Activated CD8-positive, alpha-beta memory T cell treated with anti-CD3 and anti-CD28 coated beads for 24 hours (primary cell): ENCODE data around the gene GABARAPL1.

Experiments
- DNase-seq: peaks from one replicate; pipeline ENCODE4 v3.0.0-alpha.2; 2020

Gene GABARAPL1

DNA sequence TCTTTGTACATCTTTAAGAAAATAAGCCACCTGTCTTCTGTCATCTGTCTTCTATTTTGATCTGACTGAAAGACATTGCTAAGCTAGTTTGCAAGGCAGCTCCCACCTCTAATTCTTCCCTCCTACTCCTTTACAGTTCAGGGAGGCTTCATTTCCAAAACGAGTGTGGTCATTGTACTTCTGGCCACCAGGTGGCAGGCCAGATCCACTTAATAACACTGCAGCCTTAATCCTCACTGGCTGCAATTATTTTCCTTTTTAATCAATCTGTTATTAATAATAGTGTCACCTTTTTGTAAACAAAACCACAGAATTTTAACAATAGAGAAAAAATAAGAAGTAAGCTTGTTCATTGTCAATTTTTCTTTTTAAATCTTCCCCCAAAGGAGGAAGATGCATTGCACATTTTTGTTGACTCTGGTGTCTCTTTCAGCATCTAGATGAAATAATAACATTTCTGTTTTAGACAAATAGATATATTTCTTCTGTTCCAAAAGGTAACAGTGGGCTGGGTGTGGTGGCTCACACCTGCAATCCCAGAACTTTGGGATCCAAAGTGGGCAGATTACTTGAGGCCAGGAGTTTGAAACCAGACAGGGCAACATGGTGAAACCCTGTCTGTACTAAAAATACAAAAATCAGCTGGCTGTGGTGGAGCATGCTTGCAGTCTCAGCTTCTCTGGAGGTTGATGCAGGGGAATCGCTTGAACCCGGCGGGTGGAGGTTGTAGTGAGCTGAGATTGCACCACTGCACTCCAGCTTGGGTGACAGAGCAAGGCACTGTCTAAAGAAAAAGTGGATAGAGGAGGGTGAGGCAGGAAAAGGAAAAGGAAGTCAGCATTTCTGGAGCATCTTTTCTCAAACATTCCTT, 23.3 kb downstream of the GABARAPL1 start:
- no peak for DNase-seq

DNA sequence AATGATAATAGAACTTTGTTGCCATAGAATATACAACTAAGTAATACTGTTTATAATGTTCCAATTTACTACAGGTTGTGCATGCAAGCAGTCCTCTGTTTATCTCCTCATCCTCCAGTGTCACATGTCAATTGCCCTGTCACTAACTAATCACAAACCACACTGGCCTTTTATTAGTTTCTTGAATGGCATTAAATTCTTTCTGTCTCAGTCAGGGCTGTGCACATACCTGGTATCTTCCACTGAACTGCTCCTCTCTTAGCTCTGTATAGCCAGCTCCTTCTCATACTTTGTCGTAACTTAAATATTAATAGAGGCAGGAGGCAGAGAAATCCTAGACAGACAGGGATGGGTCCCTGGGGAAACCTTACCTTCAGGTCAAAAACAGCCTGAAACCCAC, 24.0 kb downstream of the GABARAPL1 start:
- DNase-seq, result no peak

DNA sequence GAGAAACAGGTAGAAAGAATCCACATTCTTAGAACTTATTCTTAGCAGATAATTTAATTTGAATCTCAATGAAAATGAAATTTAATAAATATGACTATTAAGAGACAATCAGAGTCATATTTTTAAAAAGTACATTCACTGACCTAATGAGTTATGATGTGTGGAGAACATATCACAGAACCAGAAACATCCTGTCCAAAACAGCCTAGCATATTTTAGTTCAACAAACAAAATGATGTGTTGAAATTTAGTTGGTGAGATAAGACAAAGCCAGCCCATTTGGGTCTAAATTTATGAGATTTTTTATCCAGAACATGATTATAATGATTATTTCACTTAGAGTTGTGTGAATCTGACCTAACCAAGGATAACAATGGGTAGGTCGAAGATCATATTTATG, 25.8 kb downstream of the GABARAPL1 start:
- no peak for DNase-seq

DNA sequence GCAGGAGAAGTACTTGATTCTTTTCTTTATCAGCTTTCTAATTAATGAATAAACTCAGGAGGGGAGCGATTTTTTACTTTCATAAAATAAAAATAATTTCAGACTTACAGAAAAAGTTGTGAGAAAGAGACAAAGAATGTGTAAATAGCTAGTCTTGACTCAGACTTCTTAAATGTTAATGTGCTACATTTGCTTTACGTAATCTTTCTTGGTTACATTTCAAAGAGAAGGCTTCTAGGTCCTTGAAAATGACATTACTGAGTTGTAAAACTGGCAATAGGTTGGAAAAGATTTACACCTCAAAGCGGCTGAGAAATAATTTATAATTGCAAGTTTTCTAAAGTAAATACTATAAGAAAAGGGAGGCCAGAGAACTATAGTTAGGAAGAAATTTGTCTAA, 28.6 kb downstream of the GABARAPL1 start:
- no peak for DNase-seq

DNA sequence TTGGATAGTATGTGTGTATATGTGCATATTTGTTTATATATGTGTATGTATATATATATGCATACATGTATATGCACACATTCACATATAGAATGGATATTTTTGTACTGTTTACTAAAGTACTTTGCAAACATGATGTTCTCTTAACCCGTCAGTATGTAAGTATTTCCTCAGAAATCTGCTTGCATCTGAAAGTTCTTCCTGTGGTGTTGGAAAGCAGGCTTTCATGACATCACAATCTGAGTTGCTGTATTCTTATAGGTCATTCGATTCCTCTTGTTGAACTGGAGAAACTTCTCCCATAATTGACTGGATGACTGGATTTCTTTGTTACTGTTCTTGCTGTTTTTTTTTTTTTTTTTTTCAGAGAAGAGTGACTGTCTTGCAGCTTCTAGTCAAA, 29.1 kb downstream of the GABARAPL1 start:
- DNase-seq, result no peak

DNA sequence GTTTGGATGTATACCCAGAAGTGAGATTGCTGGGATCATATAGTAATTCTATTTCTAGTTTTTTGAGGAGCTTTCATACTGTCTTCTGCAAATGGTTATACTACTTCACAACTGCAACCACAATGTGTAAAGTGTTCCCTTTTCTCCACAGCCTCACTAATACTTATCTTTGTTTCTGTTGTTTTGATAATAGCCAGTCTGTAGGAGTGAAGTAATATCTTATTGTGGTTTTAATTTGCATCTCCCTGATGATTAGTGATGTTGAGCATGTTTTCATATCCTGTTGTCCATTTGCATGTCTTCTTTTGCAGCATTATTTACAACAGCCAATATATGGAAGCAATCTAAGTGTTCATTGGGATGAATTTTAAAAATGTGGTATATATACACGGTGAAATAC, 29.9 kb downstream of the GABARAPL1 start:
- DNase-seq, result no peak

DNA sequence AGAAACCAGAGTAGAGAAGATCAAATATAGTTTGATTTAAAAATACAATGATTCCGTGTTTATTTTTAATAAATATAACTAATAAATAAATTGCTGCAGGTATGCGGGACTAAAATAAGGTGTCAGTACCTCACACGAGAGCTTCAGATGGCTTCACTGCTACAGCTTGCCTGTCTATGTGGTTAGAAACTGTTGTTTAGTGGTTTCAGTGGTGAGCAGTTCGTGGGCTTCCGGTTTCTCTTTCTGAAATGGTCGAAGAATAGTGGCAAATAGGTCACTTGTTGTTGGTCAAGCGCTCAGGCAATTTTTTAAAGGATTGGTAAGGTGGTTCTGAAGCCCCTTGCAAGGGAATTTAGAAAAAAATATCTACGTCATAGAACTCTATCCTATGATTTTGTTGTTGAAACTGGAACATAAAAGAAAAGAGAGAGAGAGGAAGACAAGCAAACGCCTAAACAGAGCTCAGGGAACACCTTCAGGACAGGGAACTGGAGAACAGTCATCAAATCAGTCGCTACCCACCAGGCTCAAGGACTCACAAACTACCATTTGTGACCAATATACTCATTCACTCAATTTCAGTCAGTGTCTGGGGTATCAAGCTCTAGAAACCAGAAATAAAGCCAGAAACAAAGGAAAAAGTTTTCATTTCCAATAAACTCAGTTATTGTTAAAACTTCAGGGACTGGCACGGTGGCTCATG, 31.3 kb downstream of the GABARAPL1 start:
- no peak for DNase-seq

DNA sequence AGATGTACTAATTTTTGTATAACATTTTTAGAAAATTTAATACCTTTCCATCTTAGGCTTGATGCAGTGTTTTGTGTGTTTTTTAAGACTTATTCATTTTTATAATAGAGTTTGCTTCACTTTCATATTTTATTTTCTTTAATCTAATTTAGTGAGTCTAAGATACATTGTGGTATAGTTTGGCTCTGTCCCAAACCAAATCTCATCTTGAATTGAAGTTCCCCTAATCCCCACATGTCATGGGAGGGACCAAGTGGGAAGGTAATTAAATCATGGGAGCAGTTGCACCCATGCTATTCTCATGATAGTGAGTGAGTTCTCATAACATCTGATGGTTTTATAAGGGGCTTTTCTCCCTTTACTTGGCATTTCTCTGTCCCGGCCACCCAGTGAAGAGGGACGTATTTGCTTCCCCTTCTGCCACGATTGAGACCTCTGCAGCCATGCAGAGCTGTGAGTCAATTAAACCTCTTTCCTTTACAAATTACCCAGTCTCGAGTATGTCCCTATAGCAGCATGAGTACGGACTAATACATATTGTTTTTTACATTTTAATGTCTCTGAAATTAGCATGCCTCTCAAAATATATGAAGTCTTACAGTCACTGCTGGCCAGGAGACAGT, 34.9 kb downstream of the GABARAPL1 start:
- no peak for DNase-seq

DNA sequence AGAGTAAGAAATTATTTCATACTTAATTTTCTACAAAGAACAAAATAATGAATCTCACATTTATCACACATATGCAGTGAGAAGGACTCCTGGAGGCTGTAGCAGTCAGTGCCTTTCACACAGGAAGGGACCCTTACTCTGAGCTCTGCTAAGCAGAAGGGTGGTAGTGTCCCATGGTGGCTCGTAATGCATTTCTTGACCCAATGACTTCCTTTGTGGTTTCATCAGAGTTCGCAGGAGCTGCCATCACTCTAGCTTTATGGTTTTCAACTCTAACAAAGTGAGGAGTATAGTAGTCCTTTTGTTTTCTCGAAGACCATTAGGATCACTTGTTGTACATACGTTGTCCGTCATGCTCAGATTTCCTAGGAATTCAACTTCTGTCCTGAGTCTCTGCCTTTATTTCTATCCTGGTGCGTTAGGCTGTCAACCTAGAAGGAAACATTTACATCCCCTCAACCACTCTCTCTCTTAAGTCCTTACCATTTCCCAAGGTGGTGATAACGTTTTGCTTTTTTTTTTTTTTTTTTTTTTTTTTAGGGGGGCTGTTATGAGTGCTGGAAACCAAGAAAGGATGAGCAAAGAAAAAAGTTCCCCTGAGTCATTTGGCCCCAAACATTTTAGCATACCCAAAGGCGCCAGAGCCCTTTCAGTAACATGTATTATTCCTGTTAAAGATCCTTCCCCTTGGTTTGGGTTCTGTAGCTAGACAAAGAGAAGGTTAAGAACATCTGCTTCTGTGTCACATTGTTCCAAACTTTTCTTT, 37.2 kb downstream of the GABARAPL1 start:
- DNase-seq, result no peak

DNA sequence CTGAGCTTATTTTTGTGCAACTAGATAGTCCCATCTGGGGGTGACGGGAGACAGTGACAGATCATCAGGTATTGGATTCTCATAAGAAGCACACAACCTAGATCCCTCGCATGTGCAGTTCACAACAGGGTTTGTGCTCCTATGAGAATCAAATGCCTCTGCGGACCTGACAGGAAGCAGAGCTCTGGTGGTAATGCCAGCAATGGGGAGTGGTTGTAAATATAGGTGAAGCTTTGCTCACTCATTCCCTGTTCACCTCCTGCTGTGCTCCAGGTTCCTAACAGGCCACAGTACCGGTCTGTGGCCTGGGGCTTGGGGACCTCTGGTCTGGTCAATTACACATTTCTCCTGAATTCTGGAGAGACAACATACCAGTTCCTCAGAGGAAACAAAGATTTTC, 39.0 kb downstream of the GABARAPL1 start:
- no peak for DNase-seq

DNA sequence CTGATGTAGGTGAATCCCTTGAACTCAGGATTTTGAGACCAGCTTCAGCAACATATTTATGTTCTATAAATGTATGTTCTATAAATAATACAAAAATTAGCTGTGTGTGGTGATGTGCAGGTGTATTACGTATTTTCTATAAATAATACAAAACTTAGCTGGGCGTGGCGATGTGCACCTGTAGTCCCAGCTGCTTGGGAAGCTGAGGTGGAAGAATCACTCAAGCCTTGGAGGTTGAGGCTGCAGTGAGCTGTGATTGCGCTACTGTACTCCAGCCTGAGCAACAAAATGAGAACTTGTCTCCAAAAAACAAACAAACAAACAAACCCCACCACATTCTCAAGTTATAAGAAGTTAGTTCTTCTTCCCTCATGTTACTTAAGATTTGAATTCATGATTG, 39.5 kb downstream of the GABARAPL1 start:
- no peak for DNase-seq

DNA sequence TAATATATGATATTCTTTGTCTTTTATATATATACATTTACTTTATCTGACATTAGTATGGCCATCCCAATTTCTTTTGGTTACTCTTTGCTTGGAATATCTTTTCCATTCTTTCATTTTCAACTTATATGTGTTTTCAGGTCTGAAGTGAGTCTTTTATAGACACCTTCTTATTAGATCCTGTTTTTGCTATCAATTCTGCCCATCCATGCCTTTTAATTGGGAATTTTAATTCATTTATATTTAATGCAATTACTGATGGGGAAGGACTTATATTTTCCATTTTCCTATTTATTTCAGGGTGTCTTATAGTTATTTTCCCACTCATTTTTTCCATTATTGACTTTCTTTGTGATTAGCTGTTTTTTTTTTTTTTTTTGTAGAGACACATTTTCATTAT, 43.4 kb downstream of the GABARAPL1 start:
- DNase-seq, result no peak

DNA sequence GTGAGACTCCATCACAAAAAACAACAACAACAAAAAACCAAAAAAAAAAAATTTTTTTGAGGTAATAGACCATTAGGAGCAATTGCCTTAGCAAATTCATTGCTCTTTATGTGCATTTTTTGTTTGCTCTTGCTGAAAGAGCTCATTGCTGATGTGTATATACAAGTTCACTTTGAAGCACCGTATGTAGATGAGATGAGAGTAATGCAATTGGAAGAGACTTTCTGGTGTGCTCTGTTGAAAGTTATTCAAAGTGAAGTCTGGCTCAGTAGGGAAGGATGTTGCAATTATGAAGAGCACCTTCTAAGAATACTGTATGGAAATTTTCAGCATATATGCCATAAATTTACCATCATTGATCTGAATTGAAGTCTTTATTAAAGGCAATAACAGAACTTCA, 48.2 kb downstream of the GABARAPL1 start:
- no peak for DNase-seq

DNA sequence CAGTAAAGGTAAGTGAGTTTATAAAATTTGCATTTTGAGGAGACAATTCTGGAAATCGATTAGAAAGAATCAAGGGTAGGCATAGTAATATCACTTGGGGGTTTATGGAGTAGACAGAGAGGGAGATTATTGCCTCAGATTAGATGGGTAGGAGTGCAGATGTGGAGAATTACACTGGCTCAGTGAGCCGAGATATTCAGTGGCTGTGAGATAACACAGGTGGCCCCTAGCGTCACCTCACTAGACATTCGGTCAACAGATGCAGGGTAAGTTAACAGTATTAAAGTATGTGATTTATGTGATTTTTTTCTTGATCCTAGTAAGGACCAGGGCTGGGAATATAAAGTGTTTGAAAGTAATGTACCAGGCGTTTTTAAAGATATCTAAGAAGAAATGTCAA, 55.4 kb downstream of the GABARAPL1 start:
- no peak for DNase-seq

DNA sequence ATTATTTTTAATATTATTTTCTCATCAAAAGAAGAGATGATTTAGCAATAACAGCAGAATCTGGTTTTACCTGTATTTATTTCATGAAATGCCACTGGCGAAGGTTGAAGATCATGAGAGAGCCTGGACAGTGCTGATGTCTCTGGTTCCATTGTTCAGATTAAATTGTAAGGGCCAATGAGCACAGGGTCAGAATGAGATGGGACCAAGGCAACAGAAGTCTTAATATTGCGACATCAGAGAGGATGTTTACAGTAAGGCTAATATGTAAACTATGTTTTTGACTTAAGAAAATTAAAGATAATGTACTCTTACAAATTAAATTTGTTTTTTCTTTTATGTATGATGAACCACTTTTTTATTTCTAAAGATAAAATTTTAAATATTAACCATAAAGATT, 59.8 kb downstream of the GABARAPL1 start:
- no peak for DNase-seq
